ENCODE results near the gene OTUD7B. TPM values are rescaled to one million over a fixed set of nuclear protein-coding genes. Genes with fewer than 3 reads are reported as not detected.
"Not testable (repeated sequence)": the region's sequence is repeated elsewhere in the genome, so short reads cannot be mapped to it uniquely, and the experiment has no call there.

The OTUD7B gene
- total and polyA plus RNA-seq, 2 donors (not counting 1 experiment from before 2014, with no cell fraction given) = 0.40 to 3.3 TPM

DNA sequence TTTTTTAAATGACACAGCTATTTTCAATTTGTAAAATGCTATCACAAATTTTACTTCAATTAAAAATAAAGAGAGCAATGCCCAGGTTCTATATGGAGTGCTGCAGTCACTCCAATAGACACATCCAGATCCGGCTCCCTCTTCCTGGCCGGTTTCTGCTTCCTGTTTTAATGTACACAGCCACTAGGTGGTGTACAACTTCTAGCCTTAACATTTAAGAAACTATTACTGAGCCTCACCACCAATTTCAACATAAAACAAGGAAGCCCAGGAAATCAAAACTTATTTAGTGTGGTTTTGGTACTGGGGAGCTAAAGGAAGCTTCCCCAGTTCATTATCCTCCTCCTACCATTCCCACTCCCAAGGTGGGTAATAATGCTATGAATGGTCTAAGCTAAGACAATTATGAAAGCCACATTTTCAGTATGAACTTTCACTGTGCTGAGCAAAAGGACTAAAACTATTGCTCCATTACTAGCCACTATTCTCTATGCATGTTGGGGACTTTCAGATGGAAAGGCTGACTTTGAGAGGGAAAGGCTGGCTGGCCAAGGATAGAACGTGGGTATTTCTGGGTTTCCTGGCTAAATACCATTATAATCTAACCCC, 48.4 kb downstream of the OTUD7B start:
- Histone ChIP-seq H3K9me3 (ENCODE audit: control extremely low read depth in 1 of 3, control insufficient read depth in 2 of 3, insufficient read depth in 1 of 3, low read length in 2 of 3) (peaks cover 0 to 6% (median 0%) of the 10 kb centered on the region in 3 donors), H3K9ac (ENCODE audit: low read length) (no peak overlapping the region), H3K4me2 (replicated peaks; ENCODE audit: low read depth, low read length, poor library complexity, severe bottlenecking) (peak overlapping the region; percentile 26), H3K4me3 (ENCODE audit: control extremely low read depth in 1 of 5, extremely low read depth in 1 of 5, insufficient read depth in 1 of 5, low read depth in 2 of 5, low read length in 4 of 5) (no peak overlapping the region), H3K27ac (ENCODE audit: low read length in 2 of 2) (no peak overlapping the region), H3K36me3 (replicated peaks in 1 of 2; ENCODE audit: control extremely low read depth in 1 of 2, control insufficient read depth in 1 of 2, extremely low read depth in 1 of 2, insufficient read depth in 2 of 2, low read length in 1 of 2) (peaks cover 0 to 2% of the 10 kb centered on the region in 2 experiments), H3K4me1 (ENCODE audit: control insufficient read depth in 2 of 2, insufficient read depth in 2 of 2, low read length in 2 of 2) (peaks cover 7% of the 10 kb centered on the region in 2 donors), H3K27me3 (replicated peaks in 1 of 4; ENCODE audit: control extremely low read depth in 1 of 4, control insufficient read depth in 3 of 4, insufficient read depth in 4 of 4, low read length in 3 of 4) (peaks cover 0 to 4% (median 0%) of the 10 kb centered on the region in 4 experiments), H2AFZ (ENCODE audit: insufficient read depth, low read depth, low read length, poor library complexity, severe bottlenecking) (no peak overlapping the region), H3K79me2 (ENCODE audit: control insufficient read depth, insufficient read depth, low read length) (no peaks in the 10 kb centered on the region), H4K20me1 (ENCODE audit: control insufficient read depth, insufficient read depth, low read length, poor library complexity, severe bottlenecking) (no peaks in the 10 kb centered on the region)
- ATAC-seq (ENCODE audit: low read depth) (peak; percentile 69), DNase-seq (peak; percentile 81)
- H3K4me1 Mint-ChIP-seq = peaks cover 4% of the 10 kb centered on the region
- ChIA-PET CTCF (interaction anchor here (0.7 to 5.0 kb wide), 39 partner anchors 10 to 376 kb away, joined by 3 to 91 read pairs (median 5); partner anchors contain the start of gene OTUD7B), POLR2A (interaction anchor here (1.2 kb wide), 1 partner anchor 75 kb away, joined by 3 read pairs; a partner anchor contains a TSS)
- 0% methylated on average over 2 of the region's 3 CpGs for WGBS (ENCODE audit: insufficient coverage)
- H3K27ac Mint-ChIP-seq = no peak overlapping the region
- intact Hi-C loops (cut with micrococcal nuclease) = loop anchor here (1.0 to 5.0 kb wide), 4 partner anchors 50 to 207 kb away; partner anchors contain the start of genes OTUD7B and VPS45
- H3K9me3 Mint-ChIP-seq (ENCODE audit: insufficient read depth) = no peaks in the 10 kb centered on the region
- H3K27me3 Mint-ChIP-seq = peaks cover 9% of the 10 kb centered on the region
- H3K4me3 Mint-ChIP-seq = no peak overlapping the region
- TF ChIP-seq EZH2 (IDR thresholded peaks at IDR 0.05; ENCODE audit: borderline replicate concordance, insufficient read depth, low read depth, low read length, poor library complexity, severe bottlenecking) = no peak
- TF ChIP-seq, protein P1, sequence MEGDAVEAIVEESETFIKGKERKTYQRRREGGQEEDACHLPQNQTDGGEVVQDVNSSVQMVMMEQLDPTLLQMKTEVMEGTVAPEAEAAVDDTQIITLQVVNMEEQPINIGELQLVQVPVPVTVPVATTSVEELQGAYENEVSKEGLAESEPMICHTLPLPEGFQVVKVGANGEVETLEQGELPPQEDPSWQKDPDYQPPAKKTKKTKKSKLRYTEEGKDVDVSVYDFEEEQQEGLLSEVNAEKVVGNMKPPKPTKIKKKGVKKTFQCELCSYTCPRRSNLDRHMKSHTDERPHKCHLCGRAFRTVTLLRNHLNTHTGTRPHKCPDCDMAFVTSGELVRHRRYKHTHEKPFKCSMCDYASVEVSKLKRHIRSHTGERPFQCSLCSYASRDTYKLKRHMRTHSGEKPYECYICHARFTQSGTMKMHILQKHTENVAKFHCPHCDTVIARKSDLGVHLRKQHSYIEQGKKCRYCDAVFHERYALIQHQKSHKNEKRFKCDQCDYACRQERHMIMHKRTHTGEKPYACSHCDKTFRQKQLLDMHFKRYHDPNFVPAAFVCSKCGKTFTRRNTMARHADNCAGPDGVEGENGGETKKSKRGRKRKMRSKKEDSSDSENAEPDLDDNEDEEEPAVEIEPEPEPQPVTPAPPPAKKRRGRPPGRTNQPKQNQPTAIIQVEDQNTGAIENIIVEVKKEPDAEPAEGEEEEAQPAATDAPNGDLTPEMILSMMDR (IDR thresholded peaks at IDR 0.05) = peak; percentile 90

GRCh38 chr1:149957548-149957947, 53.0 kb downstream of the OTUD7B start:
- H3K9ac ChIP-seq (ENCODE audit: low read length); H3K9me3 Mint-ChIP-seq (ENCODE audit: insufficient read depth); H3K4me1 ChIP-seq (ENCODE audit: control insufficient read depth in 2 of 2, insufficient read depth in 2 of 2, low read length in 2 of 2); H3K4me3 Mint-ChIP-seq; H3K4me1 Mint-ChIP-seq; DNase-seq; H3K79me2 ChIP-seq (ENCODE audit: control insufficient read depth, insufficient read depth, low read length); H2AFZ ChIP-seq (ENCODE audit: insufficient read depth, low read depth, low read length, poor library complexity, severe bottlenecking); H4K20me1 ChIP-seq (ENCODE audit: control insufficient read depth, insufficient read depth, low read length, poor library complexity, severe bottlenecking); H3K4me2 ChIP-seq (replicated peaks; ENCODE audit: low read depth, low read length, poor library complexity, severe bottlenecking); POLR2A ChIA-PET; H3K27ac Mint-ChIP-seq; H3K9me3 ChIP-seq (ENCODE audit: control extremely low read depth in 1 of 3, control insufficient read depth in 2 of 3, insufficient read depth in 1 of 3, low read length in 2 of 3); H3K4me3 ChIP-seq (ENCODE audit: control extremely low read depth in 1 of 5, extremely low read depth in 1 of 5, insufficient read depth in 1 of 5, low read depth in 2 of 5, low read length in 4 of 5); H3K27ac ChIP-seq (ENCODE audit: low read length in 2 of 2); H3K27me3 ChIP-seq (replicated peaks in 1 of 4; ENCODE audit: control extremely low read depth in 1 of 4, control insufficient read depth in 3 of 4, insufficient read depth in 4 of 4, low read length in 3 of 4); H3K27me3 Mint-ChIP-seq; intact Hi-C loops (cut with micrococcal nuclease); ATAC-seq (ENCODE audit: low read depth); H3K36me3 ChIP-seq (replicated peaks in 1 of 2; ENCODE audit: control extremely low read depth in 1 of 2, control insufficient read depth in 1 of 2, extremely low read depth in 1 of 2, insufficient read depth in 2 of 2, low read length in 1 of 2): not testable (repeated sequence)
- WGBS (ENCODE audit: insufficient coverage) = 98% methylated on average over 8 of the region's 14 CpGs
- CTCF ChIA-PET = interaction anchor here (0.8 kb wide), 1 partner anchor 15 kb away, joined by 5 read pairs; no protein-coding TSS in a partner anchor

All from B cell (primary cell).